T-helper 17 cell (primary cell): Measurements from ENCODE around the gene ALDH1L1. TPM values are rescaled to one million over a fixed set of nuclear protein-coding genes. Genes with fewer than 3 reads are reported as not detected.

ENCODE experiments used
- ATAC-seq: fragments of 150-1000 bp; cut with Tn5 transposase; 2 replicates; pipeline ENCODE4 v1.10.0; 2021; ENCODE audit warnings: mild to moderate bottlenecking, moderate library complexity
- DNase-seq, 3 donors: peaks; one replicate each; pipeline versions ENCODE4 v3.0.0 to v3.0.0-alpha.2; 2020 to 2021
- H3K9me3 ChIP-seq: one replicate; pipeline ENCODE4 v1.7.0; 2013; ENCODE audit warnings: low read length, mild to moderate bottlenecking; ENCODE audit not compliant: control insufficient read depth, poor library complexity, severe bottlenecking
- H3K27ac Mint-ChIP-seq: one replicate; pipeline ENCODE4 v1.8.0; 2022; ENCODE audit warnings: mild to moderate bottlenecking, moderate library complexity, mixed read lengths
- H3K27me3 Mint-ChIP-seq: one replicate; pipeline ENCODE4 v1.8.0; 2022; ENCODE audit warnings: mixed read lengths
- H3K36me3 Mint-ChIP-seq: one replicate; pipeline ENCODE4 v1.8.0; 2022; ENCODE audit warnings: low read depth, mixed read lengths
- H3K4me1 Mint-ChIP-seq: one replicate; pipeline ENCODE4 v1.8.0; 2022; ENCODE audit warnings: mild to moderate bottlenecking, mixed read lengths
- H3K4me3 Mint-ChIP-seq: one replicate; pipeline ENCODE4 v1.8.0; 2022; ENCODE audit warnings: mild to moderate bottlenecking, moderate library complexity, mixed read lengths
- total RNA-seq, 4 donors: library from RNA in 2 of 4; stranded (reverse) in 2 of 4; gene quantifications; one replicate each; pipeline ENCODE4 v1.2.3 and lab custom pipeline; 2022 to 2026

The ALDH1L1 gene
- total RNA-seq, 2 donors from 2014 or later = not detected

- no peak for ATAC-seq
- peak in 2 of 3 donors; percentile 0 to 2 for DNase-seq
- no peaks in the 10 kb centered on the region for H3K36me3 Mint-ChIP-seq
- peaks cover 17% of the 10 kb centered on the region for H3K27me3 Mint-ChIP-seq
- H3K27ac Mint-ChIP-seq = no peak overlapping the region
- no peak overlapping the region for H3K4me3 Mint-ChIP-seq
- H3K4me1 Mint-ChIP-seq = no peaks in the 10 kb centered on the region
- H3K9me3 ChIP-seq = no peaks in the 10 kb centered on the region
Measured at GRCh38 chr3:126125341-126125740, 55.0 kb downstream of the ALDH1L1 start.

GRCh38 chr3:126124896-126125295 lies 55.5 kb downstream of the ALDH1L1 start:
- Mint-ChIP-seq H3K4me1 (no peaks in the 10 kb centered on the region), H3K27me3 (peaks cover 18% of the 10 kb centered on the region), H3K4me3 (no peak overlapping the region), H3K27ac (no peak overlapping the region), H3K36me3 (no peaks in the 10 kb centered on the region)
- ATAC-seq (no peak), DNase-seq (peak in 1 of 3 donors; percentile 1)
- no peaks in the 10 kb centered on the region for H3K9me3 ChIP-seq

GRCh38 chr3:126124148-126124868 lies 56.1 kb downstream of the ALDH1L1 start:
- Mint-ChIP-seq H3K27me3 (peaks cover 22% of the 10 kb centered on the region), H3K36me3 (no peaks in the 10 kb centered on the region), H3K4me1 (no peaks in the 10 kb centered on the region), H3K27ac (no peak overlapping the region), H3K4me3 (no peak overlapping the region)
- DNase-seq (peak in 2 of 3 donors; percentile 4), ATAC-seq (no peak)
- H3K9me3 ChIP-seq = no peaks in the 10 kb centered on the region

- H3K4me1 Mint-ChIP-seq = no peaks in the 10 kb centered on the region
- no peak overlapping the region for H3K4me3 Mint-ChIP-seq
- ATAC-seq (no peak), DNase-seq (peak in 1 of 3 donors; percentile 0)
- H3K9me3 ChIP-seq = no peaks in the 10 kb centered on the region
- H3K27me3 Mint-ChIP-seq = peaks cover 26% of the 10 kb centered on the region
- no peak overlapping the region for H3K27ac Mint-ChIP-seq
- no peaks in the 10 kb centered on the region for H3K36me3 Mint-ChIP-seq
Measured at GRCh38 chr3:126121632-126122031, 58.8 kb downstream of the ALDH1L1 start.

GRCh38 chr3:126121074-126121473 lies 59.3 kb downstream of the ALDH1L1 start:
- no peak overlapping the region for H3K27ac Mint-ChIP-seq
- ATAC-seq (no peak), DNase-seq (peak in 1 of 3 donors; percentile 1)
- no peaks in the 10 kb centered on the region for H3K9me3 ChIP-seq
- H3K4me3 Mint-ChIP-seq = no peak overlapping the region
- H3K27me3 Mint-ChIP-seq = peaks cover 26% of the 10 kb centered on the region
- H3K36me3 Mint-ChIP-seq = no peaks in the 10 kb centered on the region
- H3K4me1 Mint-ChIP-seq = no peaks in the 10 kb centered on the region

GRCh38 chr3:126119976-126120375 lies 60.4 kb downstream of the ALDH1L1 start:
- DNase-seq (no peak), ATAC-seq (no peak)
- no peaks in the 10 kb centered on the region for H3K36me3 Mint-ChIP-seq
- no peak overlapping the region for H3K27ac Mint-ChIP-seq
- no peaks in the 10 kb centered on the region for H3K9me3 ChIP-seq
- H3K27me3 Mint-ChIP-seq = peaks cover 26% of the 10 kb centered on the region
- H3K4me3 Mint-ChIP-seq = no peak overlapping the region
- H3K4me1 Mint-ChIP-seq = no peaks in the 10 kb centered on the region

GRCh38 chr3:126119008-126119675 lies 61.2 kb downstream of the ALDH1L1 start:
- Mint-ChIP-seq H3K27ac (no peak overlapping the region), H3K27me3 (peaks cover 26% of the 10 kb centered on the region), H3K4me1 (no peaks in the 10 kb centered on the region), H3K4me3 (no peak overlapping the region), H3K36me3 (no peaks in the 10 kb centered on the region)
- DNase-seq = peak in 1 of 3 donors; percentile 2
- H3K9me3 ChIP-seq = no peaks in the 10 kb centered on the region
- ATAC-seq = no peak

- H3K27ac Mint-ChIP-seq = no peak overlapping the region
- H3K36me3 Mint-ChIP-seq = no peaks in the 10 kb centered on the region
- no peak overlapping the region for H3K4me3 Mint-ChIP-seq
- H3K4me1 Mint-ChIP-seq = no peaks in the 10 kb centered on the region
- no peaks in the 10 kb centered on the region for H3K9me3 ChIP-seq
- peaks cover 26% of the 10 kb centered on the region for H3K27me3 Mint-ChIP-seq
- ATAC-seq (no peak), DNase-seq (peak in 1 of 3 donors; percentile 4)
Measured at GRCh38 chr3:126118591-126118990, 61.8 kb downstream of the ALDH1L1 start.

- H3K9me3 ChIP-seq = no peaks in the 10 kb centered on the region
- ATAC-seq (no peak), DNase-seq (peak in 1 of 3 donors; percentile 2)
- Mint-ChIP-seq H3K4me1 (no peaks in the 10 kb centered on the region), H3K36me3 (no peaks in the 10 kb centered on the region), H3K27me3 (peaks cover 26% of the 10 kb centered on the region), H3K4me3 (no peak overlapping the region), H3K27ac (no peak overlapping the region)
Measured at GRCh38 chr3:126117786-126118185, 62.6 kb downstream of the ALDH1L1 start.

- H3K27ac Mint-ChIP-seq = no peak overlapping the region
- H3K36me3 Mint-ChIP-seq = no peaks in the 10 kb centered on the region
- H3K4me1 Mint-ChIP-seq = no peaks in the 10 kb centered on the region
- H3K9me3 ChIP-seq = no peaks in the 10 kb centered on the region
- DNase-seq (no peak), ATAC-seq (no peak)
- H3K4me3 Mint-ChIP-seq = no peak overlapping the region
- peaks cover 26% of the 10 kb centered on the region for H3K27me3 Mint-ChIP-seq
Measured at GRCh38 chr3:126117212-126117611, 63.2 kb downstream of the ALDH1L1 start.

- ATAC-seq = no peak
- no peak for DNase-seq
- no peak overlapping the region for H3K27ac Mint-ChIP-seq
- H3K4me1 Mint-ChIP-seq = no peaks in the 10 kb centered on the region
- H3K9me3 ChIP-seq = no peaks in the 10 kb centered on the region
- H3K4me3 Mint-ChIP-seq = no peak overlapping the region
- peaks cover 26% of the 10 kb centered on the region for H3K27me3 Mint-ChIP-seq
- no peaks in the 10 kb centered on the region for H3K36me3 Mint-ChIP-seq
Measured at GRCh38 chr3:126116526-126116925, 63.9 kb downstream of the ALDH1L1 start.

GRCh38 chr3:126114443-126115386 lies 65.7 kb downstream of the ALDH1L1 start:
- ATAC-seq (no peak), DNase-seq (no peak)
- no peaks in the 10 kb centered on the region for H3K9me3 ChIP-seq
- H3K4me1 Mint-ChIP-seq = no peaks in the 10 kb centered on the region
- peaks cover 13% of the 10 kb centered on the region for H3K27me3 Mint-ChIP-seq
- no peaks in the 10 kb centered on the region for H3K36me3 Mint-ChIP-seq
- H3K4me3 Mint-ChIP-seq = no peak overlapping the region
- no peak overlapping the region for H3K27ac Mint-ChIP-seq
